ENCODE data around the gene YTHDF1. TPM values are rescaled to one million over a fixed set of nuclear protein-coding genes. Genes with fewer than 3 reads are reported as not detected.

The YTHDF1 gene
- total RNA-seq, 4 donors from 2014 or later, result 17.9 to 32.1 (median 29.7) TPM

- peaks cover 27 to 58% (median 47%) of the 10 kb centered on the region in 4 donors for H3K36me3 ChIP-seq
- 92% methylated on average over 4 of the region's 9 CpGs for WGBS
- no peak for DNase-seq (ENCODE audit: extremely low spot score)
- H3K4me1 ChIP-seq, result peaks cover 14 to 50% (median 37%) of the 10 kb centered on the region in 4 donors
- H3K4me3 ChIP-seq, result no peak overlapping the region
- H3K27me3 ChIP-seq, result no peaks in the 10 kb centered on the region
- no peak for TF ChIP-seq POLR2A (IDR thresholded peaks at IDR 0.05; ENCODE audit: low read depth)
- TF ChIP-seq EP300 (IDR thresholded peaks at IDR 0.05), result no peak
- no peak for TF ChIP-seq POLR2AphosphoS5 (IDR thresholded peaks at IDR 0.05)
- TF ChIP-seq CTCF (IDR thresholded peaks at IDR 0.05), result no peak
- no peak overlapping the region for H3K27ac ChIP-seq (replicated peaks in 1 of 4)
- intact Hi-C loops (cut with DNase I), result no loop called here
- H3K9me3 ChIP-seq, result no peaks in the 10 kb centered on the region
Measured at GRCh38 chr20:63196768-63197470, 19.0 kb downstream of the YTHDF1 start.

- Histone ChIP-seq H3K27ac (replicated peaks in 1 of 4) (no peak overlapping the region), H3K36me3 (peaks cover 21 to 38% (median 31%) of the 10 kb centered on the region in 4 donors), H3K4me1 (peaks cover 14 to 31% (median 30%) of the 10 kb centered on the region in 4 donors), H3K27me3 (no peaks in the 10 kb centered on the region), H3K9me3 (no peaks in the 10 kb centered on the region), H3K4me3 (no peak overlapping the region)
- TF ChIP-seq CTCF (IDR thresholded peaks at IDR 0.05) (no peak), EP300 (IDR thresholded peaks at IDR 0.05) (no peak), POLR2AphosphoS5 (IDR thresholded peaks at IDR 0.05) (no peak), POLR2A (IDR thresholded peaks at IDR 0.05; ENCODE audit: low read depth) (no peak)
- intact Hi-C loops (cut with DNase I), result no loop called here
- 93% methylated on average over 4 of the region's 4 CpGs for WGBS
- DNase-seq (ENCODE audit: extremely low spot score), result no peak
Measured at GRCh38 chr20:63194797-63195173, 21.1 kb downstream of the YTHDF1 start.

GRCh38 chr20:63194007-63194796 is 21.7 kb downstream of the YTHDF1 start:
- Histone ChIP-seq H3K4me3 (no peak overlapping the region), H3K9me3 (no peaks in the 10 kb centered on the region), H3K36me3 (peaks cover 15 to 38% (median 28%) of the 10 kb centered on the region in 4 donors), H3K27me3 (no peaks in the 10 kb centered on the region), H3K27ac (replicated peaks in 1 of 4) (no peak overlapping the region), H3K4me1 (peaks cover 14 to 26% (median 25%) of the 10 kb centered on the region in 4 donors)
- no peak for TF ChIP-seq POLR2A (IDR thresholded peaks at IDR 0.05; ENCODE audit: low read depth)
- no peak for TF ChIP-seq EP300 (IDR thresholded peaks at IDR 0.05)
- no peak for TF ChIP-seq CTCF (IDR thresholded peaks at IDR 0.05)
- TF ChIP-seq POLR2AphosphoS5 (IDR thresholded peaks at IDR 0.05), result no peak
- intact Hi-C loops (cut with DNase I), result no loop called here
- WGBS, result 83% methylated on average over 14 of the region's 14 CpGs
- DNase-seq (ENCODE audit: extremely low spot score), result no peak

GRCh38 chr20:63192721-63193120 is 23.2 kb downstream of the YTHDF1 start:
- Histone ChIP-seq H3K4me3 (no peak overlapping the region), H3K36me3 (peaks cover 15 to 31% (median 26%) of the 10 kb centered on the region in 4 donors), H3K9me3 (no peaks in the 10 kb centered on the region), H3K27ac (replicated peaks in 1 of 4) (no peak overlapping the region), H3K27me3 (no peaks in the 10 kb centered on the region), H3K4me1 (peaks cover under 1 to 14% (median 11%) of the 10 kb centered on the region in 4 donors)
- TF ChIP-seq CTCF (IDR thresholded peaks at IDR 0.05), result no peak
- TF ChIP-seq EP300 (IDR thresholded peaks at IDR 0.05), result no peak
- TF ChIP-seq POLR2AphosphoS5 (IDR thresholded peaks at IDR 0.05), result no peak
- TF ChIP-seq POLR2A (IDR thresholded peaks at IDR 0.05; ENCODE audit: low read depth), result no peak
- 92% methylated on average over 21 of the region's 21 CpGs for WGBS
- DNase-seq (ENCODE audit: extremely low spot score), result no peak
- intact Hi-C loops (cut with DNase I), result no loop called here

All from esophagus muscularis mucosa (tissue), 4 donors.